RKO (cell line): Measurements from ENCODE around the gene AGAP1.

Source experiments
- DNase-seq: peaks from one replicate; pipeline ENCODE4 v3.0.0-alpha.2; 2016; ENCODE audit warnings: low spot score

Gene AGAP1

GRCh38 chr2:235569837-235570236, 76.0 kb downstream of the AGAP1 start:
- no peak for DNase-seq

GRCh38 chr2:235570256-235570655, 76.4 kb downstream of the AGAP1 start:
- no peak for DNase-seq

GRCh38 chr2:235570966-235571692, 77.3 kb downstream of the AGAP1 start:
- no peak for DNase-seq

- no peak for DNase-seq
These were observed 78.7 kb downstream of the AGAP1 start for GRCh38 chr2:235572592-235572991.

GRCh38 chr2:235573331-235574221, 79.7 kb downstream of the AGAP1 start:
- DNase-seq = no peak

- DNase-seq = no peak
These were observed 81.6 kb downstream of the AGAP1 start for GRCh38 chr2:235575431-235575830.

GRCh38 chr2:235575904-235576303, 82.1 kb downstream of the AGAP1 start:
- DNase-seq = no peak

- DNase-seq = no peak
These were observed 82.6 kb downstream of the AGAP1 start for GRCh38 chr2:235576337-235576910.

GRCh38 chr2:235577404-235578330, 83.8 kb downstream of the AGAP1 start:
- DNase-seq = no peak

GRCh38 chr2:235579128-235579527, 85.3 kb downstream of the AGAP1 start:
- no peak for DNase-seq

- DNase-seq = no peak
These were observed 86.7 kb downstream of the AGAP1 start for GRCh38 chr2:235580426-235581157.

GRCh38 chr2:235582081-235582686, 88.3 kb downstream of the AGAP1 start:
- no peak for DNase-seq

- DNase-seq = no peak
These were observed 88.9 kb downstream of the AGAP1 start for GRCh38 chr2:235582729-235583128.

- DNase-seq = no peak
These were observed 89.3 kb downstream of the AGAP1 start for GRCh38 chr2:235583144-235583543.

- no peak for DNase-seq
These were observed 90.2 kb downstream of the AGAP1 start for GRCh38 chr2:235583925-235584637.

- DNase-seq = no peak
These were observed 90.8 kb downstream of the AGAP1 start for GRCh38 chr2:235584638-235585007.

GRCh38 chr2:235587202-235587601, 93.4 kb downstream of the AGAP1 start:
- DNase-seq = no peak

GRCh38 chr2:235588750-235589149, 94.9 kb downstream of the AGAP1 start:
- DNase-seq = no peak

GRCh38 chr2:235591231-235591730, 97.4 kb downstream of the AGAP1 start:
- DNase-seq = no peak

- DNase-seq = no peak
These were observed 98.1 kb downstream of the AGAP1 start for GRCh38 chr2:235591921-235592320.
